ENCODE measurements around the gene TTC8. TPM values are rescaled to one million over a fixed set of nuclear protein-coding genes. Genes with fewer than 3 reads are reported as not detected.

TTC8 gene
- total RNA-seq, 1 donor from 2014 or later, result 4.6 TPM

GRCh38 chr14:88829685-88830302, 5.3 kb downstream of the TTC8 start:
- no peak for DNase-seq (ENCODE audit: low spot score)
- Mint-ChIP-seq H3K36me3 (ENCODE audit: low read depth) (no peaks in the 10 kb centered on the region), H3K4me3 (no peak overlapping the region), H3K4me1 (ENCODE audit: low read depth) (peaks cover 7% of the 10 kb centered on the region), H3K27ac (no peak overlapping the region), H3K27me3 (ENCODE audit: insufficient read depth) (peaks cover 15% of the 10 kb centered on the region), H3K9me3 (no peaks in the 10 kb centered on the region)
- intact Hi-C loops (cut with micrococcal nuclease), result loop anchor here (10.0 kb wide), 2 partner anchors 1125 to 1995 kb away; partner anchors contain the start of genes EFCAB11 and TDP1

GRCh38 chr14:88831284-88831683, 6.8 kb downstream of the TTC8 start:
- Mint-ChIP-seq H3K9me3 (no peaks in the 10 kb centered on the region), H3K4me3 (no peak overlapping the region), H3K36me3 (ENCODE audit: low read depth) (no peaks in the 10 kb centered on the region), H3K4me1 (ENCODE audit: low read depth) (no peaks in the 10 kb centered on the region), H3K27me3 (ENCODE audit: insufficient read depth) (peaks cover 18% of the 10 kb centered on the region), H3K27ac (no peak overlapping the region)
- intact Hi-C loops (cut with micrococcal nuclease), result no loop called here
- no peak for DNase-seq (ENCODE audit: low spot score)

- Mint-ChIP-seq H3K27me3 (ENCODE audit: insufficient read depth) (peaks cover 17% of the 10 kb centered on the region), H3K4me3 (no peak overlapping the region), H3K4me1 (ENCODE audit: low read depth) (no peaks in the 10 kb centered on the region), H3K36me3 (ENCODE audit: low read depth) (no peaks in the 10 kb centered on the region), H3K9me3 (no peaks in the 10 kb centered on the region), H3K27ac (no peak overlapping the region)
- intact Hi-C loops (cut with micrococcal nuclease), result no loop called here
- DNase-seq (ENCODE audit: low spot score), result no peak
Measured at GRCh38 chr14:88834883-88835431, 10.5 kb downstream of the TTC8 start.

DNA sequence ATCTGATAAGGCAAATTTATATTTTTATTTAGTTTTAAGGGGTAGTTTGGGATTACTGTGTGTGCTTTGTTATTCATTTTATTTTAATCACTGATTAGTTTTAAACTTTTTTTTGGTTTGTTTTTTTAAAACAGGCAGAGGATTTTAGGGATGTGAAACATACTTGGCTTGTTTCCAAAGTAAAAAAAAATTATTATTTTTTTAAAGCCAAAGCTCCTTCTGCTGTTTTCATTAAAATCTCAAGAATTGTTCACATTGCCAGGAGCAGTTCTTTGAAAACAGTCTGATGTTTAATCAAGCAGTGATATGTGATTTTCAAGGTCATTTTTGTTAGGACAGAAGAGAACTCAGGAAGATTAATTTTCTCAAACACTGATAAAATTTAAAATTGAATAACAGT, 11.2 kb downstream of the TTC8 start:
- H3K4me3 Mint-ChIP-seq, result no peak overlapping the region
- H3K36me3 Mint-ChIP-seq (ENCODE audit: low read depth), result no peaks in the 10 kb centered on the region
- no peak for DNase-seq (ENCODE audit: low spot score)
- no peaks in the 10 kb centered on the region for H3K9me3 Mint-ChIP-seq
- H3K27ac Mint-ChIP-seq, result no peak overlapping the region
- H3K4me1 Mint-ChIP-seq (ENCODE audit: low read depth), result no peaks in the 10 kb centered on the region
- intact Hi-C loops (cut with micrococcal nuclease), result no loop called here
- H3K27me3 Mint-ChIP-seq (ENCODE audit: insufficient read depth), result peaks cover 17% of the 10 kb centered on the region

GRCh38 chr14:88837495-88837894, 13.0 kb downstream of the TTC8 start:
- no peaks in the 10 kb centered on the region for H3K36me3 Mint-ChIP-seq (ENCODE audit: low read depth)
- H3K4me3 Mint-ChIP-seq, result no peak overlapping the region
- DNase-seq (ENCODE audit: low spot score), result no peak
- no peaks in the 10 kb centered on the region for H3K9me3 Mint-ChIP-seq
- intact Hi-C loops (cut with micrococcal nuclease), result no loop called here
- peaks cover 13% of the 10 kb centered on the region for H3K27me3 Mint-ChIP-seq (ENCODE audit: insufficient read depth)
- no peak overlapping the region for H3K27ac Mint-ChIP-seq
- H3K4me1 Mint-ChIP-seq (ENCODE audit: low read depth), result no peaks in the 10 kb centered on the region

DNA sequence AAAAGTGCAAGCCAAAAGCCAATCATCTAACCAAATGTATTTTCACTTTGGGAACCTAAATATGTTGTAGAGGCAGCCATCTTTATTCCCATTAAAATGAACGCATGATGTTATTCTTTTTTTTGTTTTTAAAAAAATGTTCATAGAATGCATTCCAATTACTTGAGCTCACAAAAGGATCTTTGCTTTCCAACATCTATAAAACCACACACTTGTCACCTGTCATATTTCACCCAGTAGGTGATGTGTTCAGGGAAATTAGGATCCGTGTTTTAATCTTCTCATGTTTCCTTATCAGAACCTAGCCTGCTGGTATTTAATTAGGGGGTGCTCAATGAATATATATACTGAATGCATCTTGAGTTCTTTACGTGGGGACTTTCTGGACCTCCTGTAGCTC, 13.6 kb downstream of the TTC8 start:
- Mint-ChIP-seq H3K36me3 (ENCODE audit: low read depth) (no peaks in the 10 kb centered on the region), H3K4me1 (ENCODE audit: low read depth) (no peaks in the 10 kb centered on the region), H3K4me3 (no peak overlapping the region), H3K9me3 (no peaks in the 10 kb centered on the region), H3K27me3 (ENCODE audit: insufficient read depth) (peaks cover 13% of the 10 kb centered on the region), H3K27ac (no peak overlapping the region)
- DNase-seq (ENCODE audit: low spot score), result no peak
- intact Hi-C loops (cut with micrococcal nuclease), result no loop called here

DNA sequence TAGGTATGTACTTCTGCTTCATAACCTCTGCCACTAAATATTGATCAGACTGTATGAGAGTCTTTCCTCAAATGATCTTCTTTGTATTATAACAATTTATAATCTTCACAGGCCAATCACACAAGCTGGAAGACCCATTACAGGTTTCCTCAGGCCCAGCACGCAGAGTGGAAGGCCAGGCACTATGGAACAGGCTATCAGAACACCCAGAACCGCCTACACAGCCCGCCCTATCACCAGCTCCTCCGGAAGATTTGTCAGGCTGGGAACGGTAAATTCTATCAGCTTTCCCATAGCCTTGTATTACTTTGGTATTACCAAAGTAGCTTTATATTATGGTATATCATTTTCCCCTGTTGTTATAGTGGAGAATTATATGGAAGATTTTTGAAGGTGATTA, 16.5 kb downstream of the TTC8 start:
- intact Hi-C loops (cut with micrococcal nuclease), result no loop called here
- Mint-ChIP-seq H3K27ac (no peak overlapping the region), H3K4me1 (ENCODE audit: low read depth) (no peaks in the 10 kb centered on the region), H3K9me3 (no peaks in the 10 kb centered on the region), H3K4me3 (no peak overlapping the region), H3K27me3 (ENCODE audit: insufficient read depth) (peaks cover 5% of the 10 kb centered on the region), H3K36me3 (ENCODE audit: low read depth) (no peaks in the 10 kb centered on the region)
- DNase-seq (ENCODE audit: low spot score), result no peak

DNA sequence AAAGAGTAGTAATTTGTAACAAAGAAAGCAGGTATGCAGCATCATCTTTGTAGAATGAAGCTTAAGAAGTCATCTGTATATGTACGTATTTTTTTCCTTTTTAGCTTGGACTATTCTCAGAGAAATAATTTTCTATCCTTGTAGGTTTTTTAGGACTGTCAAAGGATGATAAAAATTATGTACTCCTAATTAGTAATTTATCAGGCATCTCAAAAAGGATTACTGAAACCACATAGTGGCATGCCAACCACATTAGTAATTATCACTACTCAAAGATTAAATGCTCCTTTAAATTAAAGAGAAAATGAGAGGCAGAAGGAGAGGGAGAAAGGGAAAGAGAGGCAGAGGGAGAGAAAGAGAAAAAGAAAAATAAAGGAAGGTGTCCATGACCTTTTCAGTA, 17.3 kb downstream of the TTC8 start:
- no peak for DNase-seq (ENCODE audit: low spot score)
- no peaks in the 10 kb centered on the region for H3K4me1 Mint-ChIP-seq (ENCODE audit: low read depth)
- H3K36me3 Mint-ChIP-seq (ENCODE audit: low read depth), result no peaks in the 10 kb centered on the region
- H3K9me3 Mint-ChIP-seq, result no peaks in the 10 kb centered on the region
- intact Hi-C loops (cut with micrococcal nuclease), result no loop called here
- no peak overlapping the region for H3K4me3 Mint-ChIP-seq
- H3K27ac Mint-ChIP-seq, result no peak overlapping the region
- H3K27me3 Mint-ChIP-seq (ENCODE audit: insufficient read depth), result peaks cover 5% of the 10 kb centered on the region

DNA sequence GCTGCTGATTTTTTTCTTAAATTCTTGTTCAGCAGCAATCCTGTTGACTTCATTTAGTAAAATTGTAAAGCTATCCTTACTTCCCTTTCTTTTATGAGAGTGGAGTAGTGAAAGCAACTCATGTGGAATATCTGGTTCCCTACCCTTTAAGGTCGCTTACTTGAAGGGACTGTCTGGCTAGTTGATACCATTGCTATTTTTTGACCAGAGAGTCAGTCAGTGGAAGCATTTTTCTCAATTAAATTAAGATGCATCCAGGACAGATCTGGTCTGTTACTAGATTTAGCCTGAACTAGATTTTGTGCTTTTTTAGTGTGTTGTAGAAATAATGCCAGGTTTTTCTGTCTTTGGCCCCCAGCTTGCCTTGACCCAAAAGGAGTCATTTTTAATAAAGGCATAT, 18.0 kb downstream of the TTC8 start:
- H3K27ac Mint-ChIP-seq, result no peak overlapping the region
- DNase-seq (ENCODE audit: low spot score), result no peak
- no peaks in the 10 kb centered on the region for H3K9me3 Mint-ChIP-seq
- no peaks in the 10 kb centered on the region for H3K4me1 Mint-ChIP-seq (ENCODE audit: low read depth)
- no peaks in the 10 kb centered on the region for H3K36me3 Mint-ChIP-seq (ENCODE audit: low read depth)
- no peak overlapping the region for H3K4me3 Mint-ChIP-seq
- H3K27me3 Mint-ChIP-seq (ENCODE audit: insufficient read depth), result peaks cover 5% of the 10 kb centered on the region
- intact Hi-C loops (cut with micrococcal nuclease), result no loop called here

GRCh38 chr14:88844980-88845491, 20.6 kb downstream of the TTC8 start:
- intact Hi-C loops (cut with micrococcal nuclease), result no loop called here
- DNase-seq (ENCODE audit: low spot score), result no peak
- Mint-ChIP-seq H3K4me1 (ENCODE audit: low read depth) (no peaks in the 10 kb centered on the region), H3K27me3 (ENCODE audit: insufficient read depth) (no peaks in the 10 kb centered on the region), H3K36me3 (ENCODE audit: low read depth) (no peaks in the 10 kb centered on the region), H3K9me3 (no peaks in the 10 kb centered on the region), H3K27ac (no peak overlapping the region), H3K4me3 (no peak overlapping the region)

GRCh38 chr14:88848571-88848970, 24.1 kb downstream of the TTC8 start:
- no peak overlapping the region for H3K4me3 Mint-ChIP-seq
- no peak overlapping the region for H3K27ac Mint-ChIP-seq
- no peaks in the 10 kb centered on the region for H3K9me3 Mint-ChIP-seq

DNA sequence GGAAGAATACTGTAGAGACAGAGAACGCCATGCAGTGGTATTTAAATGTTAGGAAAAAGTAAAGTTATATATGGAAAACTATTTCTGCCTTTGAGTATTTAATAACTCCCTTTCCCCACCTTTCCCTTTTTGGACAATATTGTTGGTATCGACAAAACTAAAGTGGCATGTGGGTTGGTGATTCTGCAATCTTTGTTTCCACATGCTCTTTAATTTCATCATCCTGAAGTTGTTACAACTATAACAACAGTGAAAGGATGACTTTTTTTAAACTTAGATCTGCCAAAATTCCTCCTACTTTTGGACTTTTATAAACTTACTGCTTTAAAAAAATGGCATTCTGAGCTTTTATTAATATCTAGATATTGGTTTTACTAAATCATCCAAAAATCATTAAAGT, 25.3 kb downstream of the TTC8 start:
- DNase-seq (ENCODE audit: low spot score), result no peak
- H3K4me3 Mint-ChIP-seq, result no peak overlapping the region
- H3K27ac Mint-ChIP-seq, result no peak overlapping the region
- H3K36me3 Mint-ChIP-seq (ENCODE audit: low read depth), result no peaks in the 10 kb centered on the region
- peaks cover 2% of the 10 kb centered on the region for H3K27me3 Mint-ChIP-seq (ENCODE audit: insufficient read depth)
- H3K9me3 Mint-ChIP-seq, result no peaks in the 10 kb centered on the region
- intact Hi-C loops (cut with micrococcal nuclease), result no loop called here
- no peaks in the 10 kb centered on the region for H3K4me1 Mint-ChIP-seq (ENCODE audit: low read depth)

More at GRCh38 chr14:88848571-88848970, 24.1 kb downstream of the TTC8 start:
- H3K36me3 Mint-ChIP-seq (ENCODE audit: low read depth), result no peaks in the 10 kb centered on the region
- intact Hi-C loops (cut with micrococcal nuclease), result no loop called here
- peaks cover 2% of the 10 kb centered on the region for H3K27me3 Mint-ChIP-seq (ENCODE audit: insufficient read depth)
- no peaks in the 10 kb centered on the region for H3K4me1 Mint-ChIP-seq (ENCODE audit: low read depth)
- DNase-seq (ENCODE audit: low spot score), result no peak

DNA sequence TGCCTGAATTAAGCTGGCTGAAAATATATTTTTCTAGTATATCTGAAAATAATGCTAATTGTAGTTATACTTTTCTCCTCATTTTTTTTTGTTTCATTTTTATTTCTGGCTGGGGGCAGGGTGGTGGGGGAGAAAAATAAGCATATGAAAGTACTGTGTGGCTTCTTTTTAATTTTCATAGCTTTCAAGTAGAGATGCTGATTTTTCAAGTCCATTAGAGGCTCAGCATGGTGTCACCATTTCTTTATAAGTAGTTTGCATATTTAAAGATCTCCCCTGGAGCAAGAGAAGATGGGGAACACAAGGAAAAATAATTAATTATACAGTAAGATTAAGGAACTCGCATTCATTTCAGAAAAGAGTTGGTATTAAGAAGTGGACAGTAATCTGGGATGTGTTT, 27.1 kb downstream of the TTC8 start:
- intact Hi-C loops (cut with micrococcal nuclease), result no loop called here
- H3K36me3 Mint-ChIP-seq (ENCODE audit: low read depth), result no peaks in the 10 kb centered on the region
- H3K4me3 Mint-ChIP-seq, result no peak overlapping the region
- no peak for DNase-seq (ENCODE audit: low spot score)
- peaks cover 2% of the 10 kb centered on the region for H3K27me3 Mint-ChIP-seq (ENCODE audit: insufficient read depth)
- H3K9me3 Mint-ChIP-seq, result no peaks in the 10 kb centered on the region
- H3K27ac Mint-ChIP-seq, result no peak overlapping the region
- no peaks in the 10 kb centered on the region for H3K4me1 Mint-ChIP-seq (ENCODE audit: low read depth)

DNA sequence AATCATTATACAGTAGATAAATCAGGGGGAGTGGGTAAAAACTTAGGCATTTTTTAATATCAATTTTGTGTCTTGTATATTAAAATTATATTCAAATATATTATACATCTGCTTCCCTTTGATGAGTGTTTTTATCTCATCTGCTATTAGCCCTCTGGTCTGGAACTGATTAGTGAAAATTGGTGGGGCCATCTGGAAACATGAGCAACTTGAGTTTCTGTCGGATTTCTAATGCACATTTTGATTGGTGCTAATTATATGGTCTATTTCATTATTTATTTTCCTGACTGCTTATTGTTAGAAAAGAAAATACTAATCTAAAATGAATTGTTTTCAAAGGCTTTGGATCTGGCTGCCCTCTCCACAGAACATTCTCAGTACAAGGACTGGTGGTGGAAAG, 28.2 kb downstream of the TTC8 start:
- intact Hi-C loops (cut with micrococcal nuclease), result no loop called here
- no peak overlapping the region for H3K27ac Mint-ChIP-seq
- H3K9me3 Mint-ChIP-seq, result no peaks in the 10 kb centered on the region
- no peak overlapping the region for H3K4me3 Mint-ChIP-seq
- no peaks in the 10 kb centered on the region for H3K4me1 Mint-ChIP-seq (ENCODE audit: low read depth)
- no peaks in the 10 kb centered on the region for H3K36me3 Mint-ChIP-seq (ENCODE audit: low read depth)
- peaks cover 2% of the 10 kb centered on the region for H3K27me3 Mint-ChIP-seq (ENCODE audit: insufficient read depth)
- DNase-seq (ENCODE audit: low spot score), result no peak

Data from activated T-helper 1 cell treated with anti-CD3 and anti-CD28 coated beads, Interleukin-12 subunit alpha, Interleukin-12 subunit beta, Interleukin-2, Interleukin-4 antibody, amounts not matched to agents 30 ng/mL and 10 ng/mL and 1 ng/mL, durations not matched to agents 14 hours and 24 hours and 36 hours (primary cell).